Measurements from ENCODE around the gene RABEP1.

DNA sequence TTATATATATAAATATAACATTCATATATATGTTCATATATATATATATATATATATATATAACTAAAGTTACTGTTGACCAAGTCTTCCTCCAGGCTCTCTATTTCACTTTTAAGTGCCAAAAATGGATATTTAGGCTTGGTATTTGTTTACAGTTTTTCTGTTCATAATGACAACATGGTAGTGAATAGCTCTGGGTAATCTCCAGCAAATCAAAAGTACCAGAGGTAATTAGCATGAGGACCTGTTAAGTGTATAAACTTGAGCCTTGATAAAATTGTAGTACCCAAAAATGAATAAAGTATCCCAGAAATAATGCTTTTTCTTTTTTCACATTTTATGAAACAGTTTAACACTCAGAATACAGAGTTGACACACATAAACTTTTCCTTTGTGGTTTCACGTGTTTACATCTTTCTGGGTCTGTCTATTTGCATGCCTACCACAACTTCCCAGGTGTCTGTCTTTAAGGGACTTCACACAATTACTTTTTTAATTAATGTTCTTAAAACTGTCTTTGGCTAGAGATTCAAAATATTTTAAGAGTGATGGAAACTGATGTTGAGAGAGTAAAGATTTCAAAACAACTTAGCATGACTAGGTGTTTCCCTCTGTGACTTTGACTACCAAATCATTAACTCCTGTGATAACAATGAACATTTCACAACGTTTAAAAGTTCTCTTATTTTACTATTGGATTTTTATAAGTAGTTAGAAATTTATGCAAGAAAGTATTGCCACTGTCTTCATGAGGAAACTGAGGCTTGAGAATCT is 47.9 kb downstream of the RABEP1 start:
- TF ChIP-seq POLR2A (IDR thresholded peaks at IDR 0.05) (no peak), CTCF (IDR thresholded peaks at IDR 0.05) (no peak)

All from adrenal gland (tissue), 5 donors.